AG10803 (cell line): ENCODE results near the gene CCT6B.

ENCODE experiments used
- DNase-seq: peaks from one replicate; pipeline ENCODE4 v3.0.0; 2010; ENCODE audit warnings: low read depth
- H3K4me3 ChIP-seq: 2 replicates; pipeline ENCODE4 v1.5.1; 2011; ENCODE audit warnings: mild to moderate bottlenecking, low read length, control low read depth
- CTCF ChIP-seq: conservative IDR thresholded peaks from 2 replicates; pipeline ENCODE4 v1.5.1; 2011; ENCODE audit warnings: mild to moderate bottlenecking, low read length, control low read depth, inconsistent platforms

Gene CCT6B

GRCh38 chr17:34999456-34999855, 38.2 kb upstream of the CCT6B start:
- H3K4me3 ChIP-seq: no peak overlapping the region
- DNase-seq: no peak
- TF ChIP-seq CTCF: no peak

- peak; percentile 92 for TF ChIP-seq CTCF
- H3K4me3 ChIP-seq: no peak overlapping the region
- DNase-seq: peak; percentile 63
Observed at GRCh38 chr17:34998205-34998604, 36.9 kb upstream of the CCT6B start.

GRCh38 chr17:34997355-34997862, 36.1 kb upstream of the CCT6B start:
- DNase-seq: peak; percentile 60
- H3K4me3 ChIP-seq: no peak overlapping the region
- TF ChIP-seq CTCF: no peak

- no peak overlapping the region for H3K4me3 ChIP-seq
- DNase-seq: no peak
- TF ChIP-seq CTCF: no peak
Observed at GRCh38 chr17:34996422-34997285, 35.4 kb upstream of the CCT6B start.

- TF ChIP-seq CTCF: no peak
- peak; percentile 16 for DNase-seq
Observed at GRCh38 chr17:34993031-34993430, 31.8 kb upstream of the CCT6B start.

GRCh38 chr17:34991606-34992005, 30.3 kb upstream of the CCT6B start:
- no peak overlapping the region for H3K4me3 ChIP-seq
- no peak for DNase-seq
- TF ChIP-seq CTCF: no peak

More at GRCh38 chr17:34993031-34993430, 31.8 kb upstream of the CCT6B start:
- no peak overlapping the region for H3K4me3 ChIP-seq

GRCh38 chr17:34990921-34991365, 29.7 kb upstream of the CCT6B start:
- DNase-seq: peak; percentile 12
- TF ChIP-seq CTCF: no peak
- H3K4me3 ChIP-seq: no peak overlapping the region
